NCI-H1930 (cell line): ENCODE measurements around the gene ETV6.
"Not testable (repeated sequence)": the region's sequence is repeated elsewhere in the genome, so short reads cannot be mapped to it uniquely, and the experiment has no call there.

Experiments used
- DNase-seq, 2 experiments: peaks; one replicate each; lab custom pipeline; 2025; lab: John Stamatoyannopoulos, UW

ETV6 gene

DNA sequence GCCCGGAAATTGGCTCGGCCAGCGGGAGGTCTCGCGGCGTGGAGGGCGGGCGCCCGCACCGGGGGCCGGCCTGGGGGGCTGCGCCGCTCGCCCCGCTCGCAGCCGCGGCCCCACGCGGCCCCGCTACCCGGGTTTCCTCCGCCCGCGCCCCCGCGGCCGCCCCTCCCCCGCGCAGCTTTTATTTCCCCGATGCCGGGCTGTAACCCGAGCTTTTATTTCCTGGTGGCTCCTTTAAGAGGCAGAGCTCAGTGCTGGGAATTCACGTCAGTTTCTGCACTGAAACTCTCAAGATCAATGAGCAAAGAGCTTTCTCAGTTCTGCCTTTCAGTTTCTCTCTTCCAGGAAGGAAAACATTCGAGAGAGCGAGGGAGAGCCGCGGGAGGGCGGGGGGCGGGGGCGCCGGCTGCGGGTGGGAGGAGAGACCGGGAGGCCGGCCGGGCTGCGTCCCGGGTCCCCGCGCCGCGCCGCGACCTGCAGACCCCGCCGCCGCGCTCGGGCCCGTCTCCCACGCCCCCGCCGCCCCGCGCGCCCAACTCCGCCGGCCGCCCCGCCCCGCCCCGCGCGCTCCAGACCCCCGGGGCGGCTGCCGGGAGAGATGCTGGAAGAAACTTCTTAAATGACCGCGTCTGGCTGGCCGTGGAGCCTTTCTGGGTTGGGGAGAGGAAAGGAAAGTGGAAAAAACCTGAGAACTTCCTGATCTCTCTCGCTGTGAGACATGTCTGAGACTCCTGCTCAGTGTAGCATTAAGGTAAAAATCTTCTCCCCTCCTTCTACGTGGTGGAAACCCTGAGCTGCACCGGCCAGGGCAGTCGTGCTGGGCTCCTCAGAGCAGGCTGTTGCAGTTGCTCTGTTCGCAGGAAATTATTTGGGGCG, at the start of gene ETV6:
Gene ETV6, plus strand, starts transcription at position 262 of the 873 bp plus-strand sequence. Its CDS starts 454 bp downstream, at position 716.
- DNase-seq, result peak; percentile 38 to 72

DNA sequence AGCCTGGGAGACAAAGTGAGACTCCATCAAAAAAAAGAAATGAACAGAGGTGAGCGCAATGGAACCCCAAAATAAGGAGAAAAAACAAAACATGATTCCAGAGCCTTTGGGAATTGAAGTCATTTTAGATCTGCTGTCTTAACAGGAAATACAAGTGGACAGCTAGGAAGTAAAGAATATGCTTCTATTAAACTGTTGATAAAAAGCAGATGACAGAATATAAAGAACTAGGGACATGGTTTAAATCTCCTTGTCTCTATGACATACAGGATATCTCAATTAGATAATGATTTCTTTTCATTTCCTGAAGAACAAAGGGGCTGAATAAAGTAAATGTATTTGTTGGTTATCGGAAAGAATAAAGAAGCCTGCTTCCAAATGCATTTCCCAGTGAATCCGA, 49.3 kb upstream of the ETV6 start:
- DNase-seq, result no peak

- DNase-seq, result no peak
Observed at GRCh38 chr12:11601647-11602046, 47.8 kb upstream of the ETV6 start.

- DNase-seq, result no peak
Observed at GRCh38 chr12:11607313-11608081, 42.0 kb upstream of the ETV6 start.

DNA sequence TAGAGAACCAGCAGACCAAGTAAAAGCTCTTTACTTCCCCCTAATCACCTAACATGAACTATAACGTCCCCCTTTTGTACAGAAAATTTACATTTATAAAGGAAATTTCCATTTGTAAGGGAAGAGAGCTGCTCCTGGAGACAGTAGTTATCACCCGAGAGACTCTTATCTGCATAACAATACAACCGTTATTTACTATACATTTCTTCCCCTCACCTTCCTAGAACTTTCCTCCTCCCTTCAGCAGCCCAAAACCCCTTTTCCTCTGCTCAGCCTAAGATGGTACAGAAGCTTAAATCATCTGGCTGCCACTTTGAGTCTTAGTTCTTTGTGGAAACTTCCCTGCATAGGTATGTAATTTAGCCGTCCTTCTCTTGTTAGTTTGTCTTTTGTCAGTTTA, 40.4 kb upstream of the ETV6 start:
- no peak for DNase-seq

- DNase-seq, result no peak
Observed at GRCh38 chr12:11615481-11615880, 34.0 kb upstream of the ETV6 start.

- no peak for DNase-seq
Observed at GRCh38 chr12:11618046-11618445, 31.4 kb upstream of the ETV6 start.

GRCh38 chr12:11621797-11622423, 27.6 kb upstream of the ETV6 start:
- DNase-seq, result no peak

GRCh38 chr12:11622876-11623281, 26.6 kb upstream of the ETV6 start:
- DNase-seq, result no peak

DNA sequence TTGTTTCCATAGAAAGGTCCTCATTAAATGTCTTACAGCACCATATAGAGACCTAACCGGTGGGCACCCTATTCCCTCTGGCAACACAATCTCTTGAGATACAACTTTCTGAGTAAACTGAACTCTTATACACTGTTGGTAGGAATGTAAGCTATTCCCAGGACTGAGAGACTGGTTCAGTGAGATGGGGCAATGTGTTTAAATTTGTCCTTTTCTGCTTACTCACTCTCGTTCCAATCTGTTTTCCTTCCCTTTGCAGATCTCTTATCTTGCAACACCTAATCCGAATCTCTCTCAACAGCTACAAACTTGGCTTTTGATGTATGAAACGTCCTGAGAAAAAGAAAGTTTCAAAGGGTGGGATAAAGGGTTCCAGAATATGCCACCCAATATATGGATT, 26.1 kb upstream of the ETV6 start:
- DNase-seq, result no peak

DNA sequence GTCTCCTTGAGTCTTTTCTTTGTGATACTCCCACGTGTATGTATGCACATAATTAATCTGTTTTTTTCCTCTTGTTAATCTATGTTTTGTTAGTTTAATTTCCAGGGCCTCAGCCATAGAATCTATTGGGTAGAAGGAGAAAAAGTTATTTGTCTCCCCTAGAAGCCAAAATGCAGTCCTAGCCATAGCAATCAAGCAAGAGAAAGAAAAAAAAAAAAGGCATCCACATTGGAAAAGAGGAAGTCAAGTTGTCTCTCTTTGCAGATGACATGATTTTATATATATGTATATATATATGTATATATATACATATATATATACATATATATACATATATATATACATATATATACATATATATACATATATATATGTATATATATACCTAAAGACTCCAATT, 25.4 kb upstream of the ETV6 start:
- no peak for DNase-seq

DNA sequence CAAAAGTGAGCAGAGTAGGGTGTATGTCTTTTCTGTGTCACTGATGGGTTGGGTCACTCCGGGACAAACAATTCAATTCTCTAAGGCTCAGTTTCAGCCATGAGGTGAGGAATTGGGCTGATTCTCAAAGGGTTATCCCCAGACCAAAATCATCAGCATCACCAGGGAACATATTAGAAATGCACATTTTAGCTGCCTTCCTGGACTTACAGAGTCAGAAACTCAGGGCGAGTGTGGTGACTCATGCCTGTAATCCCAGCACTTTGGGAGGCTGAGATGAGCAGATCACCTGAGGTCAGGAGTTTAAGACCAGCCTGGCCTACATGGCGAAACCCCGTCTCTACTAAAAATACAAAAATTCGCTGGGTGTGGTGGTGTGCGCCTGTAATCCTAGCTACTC, 21.8 kb upstream of the ETV6 start:
- not testable (repeated sequence) for DNase-seq

DNA sequence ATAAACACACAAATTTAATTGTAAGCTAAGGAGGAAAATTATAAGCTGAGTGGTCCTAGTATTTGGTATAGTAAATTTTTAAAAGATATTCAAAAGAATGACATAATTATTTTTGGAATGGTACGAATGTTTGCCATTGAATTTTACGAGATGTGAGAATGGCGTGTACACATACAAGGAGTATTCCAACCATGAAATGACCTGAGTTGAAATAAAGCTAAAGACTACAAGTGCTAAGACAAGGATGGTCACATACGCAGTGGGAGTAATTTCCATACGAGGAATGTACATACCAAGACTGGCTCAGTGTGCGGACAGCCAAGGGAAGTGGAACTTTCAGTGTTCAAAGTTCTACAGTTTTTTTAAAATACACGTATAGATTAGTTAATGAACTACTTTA, 21.1 kb upstream of the ETV6 start:
- DNase-seq, result no peak

GRCh38 chr12:11630046-11630706, 19.3 kb upstream of the ETV6 start:
- DNase-seq, result no peak

- no peak for DNase-seq
Observed at GRCh38 chr12:11631288-11631687, 18.2 kb upstream of the ETV6 start.

- not testable (repeated sequence) for DNase-seq
Observed at GRCh38 chr12:11631881-11632280, 17.6 kb upstream of the ETV6 start.

- DNase-seq, result no peak
Observed at GRCh38 chr12:11633968-11634367, 15.5 kb upstream of the ETV6 start.

DNA sequence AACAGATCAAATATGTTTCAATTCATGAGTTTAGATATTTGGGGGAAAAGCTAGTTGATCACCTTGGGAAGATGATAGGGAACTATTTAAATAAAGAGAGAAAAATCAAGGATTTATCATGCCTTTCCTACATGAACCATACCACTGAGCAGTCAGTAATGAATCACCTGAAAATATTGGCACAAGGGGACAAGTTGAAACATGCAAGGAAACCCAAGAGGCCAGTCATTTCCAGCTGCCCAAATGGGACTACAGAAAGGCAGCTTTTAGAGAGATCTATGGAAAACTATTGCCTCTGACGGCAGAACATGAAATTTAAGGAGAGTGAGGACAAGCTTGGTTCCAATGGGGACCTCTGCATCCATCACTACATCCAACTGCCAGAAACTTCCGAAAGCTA, 14.1 kb upstream of the ETV6 start:
- no peak for DNase-seq

DNA sequence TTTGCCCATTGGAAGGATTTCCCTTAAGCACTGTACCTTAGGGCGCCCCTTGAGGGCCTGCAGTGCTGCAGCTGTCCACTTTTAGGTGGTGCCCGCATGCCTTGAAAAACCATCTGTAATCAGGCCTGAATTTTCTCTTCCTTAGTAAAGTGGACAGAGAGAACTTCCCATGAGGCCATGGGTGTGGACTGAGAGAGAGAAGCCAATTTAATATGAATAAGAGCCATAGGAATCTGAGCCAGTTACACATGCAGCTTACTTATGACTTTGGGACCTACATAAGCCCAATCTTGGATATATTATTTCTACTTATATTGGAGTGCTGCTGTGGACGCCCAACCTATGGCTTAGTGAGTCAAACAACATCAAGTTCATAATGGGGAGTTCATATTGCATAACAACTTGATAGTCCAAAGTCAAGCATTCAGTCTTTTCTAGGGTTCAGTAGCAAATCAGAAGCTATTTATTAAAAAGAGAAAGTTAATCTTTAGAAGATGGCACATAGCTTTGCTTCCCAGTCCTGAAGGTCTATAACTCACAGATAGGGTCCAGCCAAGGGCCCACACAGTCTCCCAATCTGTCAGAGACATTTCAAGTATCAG, 11.1 kb upstream of the ETV6 start:
- no peak for DNase-seq

GRCh38 chr12:11639454-11639853, 10.0 kb upstream of the ETV6 start:
- DNase-seq, result no peak

- DNase-seq, result no peak
Observed at GRCh38 chr12:11641522-11641921, 8.0 kb upstream of the ETV6 start.

DNA sequence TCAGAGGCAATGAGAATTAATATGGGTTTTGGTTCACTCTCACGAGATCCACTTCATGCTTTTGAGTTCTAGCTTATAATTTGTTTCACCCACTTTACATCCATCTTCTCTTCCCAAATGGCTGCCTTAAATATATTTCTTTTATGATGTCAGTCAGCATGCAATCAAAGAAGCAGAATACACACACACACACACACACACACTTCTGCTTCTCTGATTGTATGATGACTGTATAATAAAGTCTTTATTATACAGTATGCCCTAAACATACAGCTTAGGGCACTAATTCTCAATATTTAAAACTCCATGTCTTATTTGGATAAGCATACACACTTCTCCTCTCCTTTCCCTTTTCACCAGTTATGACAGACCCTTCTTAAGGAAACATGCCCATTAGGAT, 6.7 kb upstream of the ETV6 start:
- no peak for DNase-seq
